Smooth muscle cell (in vitro differentiated cells): ENCODE data around the gene COL17A1. TPM values are rescaled to one million over a fixed set of nuclear protein-coding genes. Genes with fewer than 3 reads are reported as not detected.

Experiments used
- DNase-seq: peaks from one replicate; lab custom pipeline; 2025; ENCODE audit not compliant: unreplicated experiment; lab: John Stamatoyannopoulos, UW
- H2AFZ ChIP-seq: fragments of 200-600 bp; sonication (generic); 2 replicates; pipeline ENCODE4 v1.6.0; 2016; ENCODE audit warnings: antibody characterized with exemption, low read depth, mild to moderate bottlenecking
- H3F3A ChIP-seq: fragments of 200-600 bp; sonication (generic); 2 replicates; pipeline ENCODE4 v1.6.0; 2017; ENCODE audit warnings: antibody characterized with exemption, low read depth
- H3K27ac ChIP-seq: fragments of 200-600 bp; sonication (generic); 2 replicates; pipeline ENCODE4 v1.5.1; 2016; ENCODE audit warnings: low read depth, mild to moderate bottlenecking
- H3K27me3 ChIP-seq: fragments of 200-600 bp; sonication (generic); 2 replicates; pipeline ENCODE4 v1.6.1; 2016; ENCODE audit warnings: low read depth, mild to moderate bottlenecking
- H3K36me3 ChIP-seq: fragments of 200-600 bp; sonication (generic); 2 replicates; pipeline ENCODE4 v1.5.1; 2016; ENCODE audit warnings: low read depth
- H3K4me1 ChIP-seq: fragments of 200-600 bp; sonication (generic); 2 replicates; pipeline ENCODE4 v1.5.1; 2016; ENCODE audit warnings: low read depth
- H3K4me2 ChIP-seq: fragments of 200-600 bp; sonication (generic); 2 replicates; pipeline ENCODE4 v1.6.0; 2016; ENCODE audit warnings: mild to moderate bottlenecking
- H3K4me3 ChIP-seq: fragments of 200-600 bp; sonication (generic); 2 replicates; pipeline ENCODE4 v1.5.1; 2016; ENCODE audit warnings: mild to moderate bottlenecking
- H3K79me2 ChIP-seq: fragments of 200-600 bp; sonication (generic); 2 replicates; pipeline ENCODE4 v1.6.0; 2016; ENCODE audit warnings: low read depth, mild to moderate bottlenecking
- H3K9ac ChIP-seq: fragments of 200-600 bp; sonication (generic); 2 replicates; pipeline ENCODE4 v1.6.0; 2016; ENCODE audit warnings: low read depth
- H3K9me3 ChIP-seq: fragments of 200-600 bp; sonication (generic); replicated peaks from 2 replicates; pipeline ENCODE4 v1.5.1; 2016; ENCODE audit warnings: low read depth
- H4K20me1 ChIP-seq: fragments of 200-600 bp; sonication (generic); 2 replicates; pipeline ENCODE4 v1.6.0; 2016; ENCODE audit warnings: low read depth
- CTCF ChIP-seq: fragments of 200-600 bp; sonication (generic); IDR thresholded peaks from 2 replicates; pipeline ENCODE4 v1.5.1; 2017; ENCODE audit warnings: borderline replicate concordance, mild to moderate bottlenecking, antibody characterized with exemption; ENCODE audit not compliant: insufficient read depth, poor library complexity, severe bottlenecking
- WGBS: methylation state at CpG from one replicate; pipeline ENCODE4 v1.1.7; 2016; ENCODE audit warnings: low lambda C conversion rate; 5-methylcytosine and 5-hydroxymethylcytosine counted together
- polyA plus RNA-seq: library from polyadenylated mRNA; unstranded; fragments of >200 nt; fragmentation: Nextera tagmentation; extraction: Ambion mirVana; gene quantifications from 2 replicates; pipeline ENCODE4 v1.2.1, GENCODE V29; 2016
- total RNA-seq: library from RNA; depleted of rRNA; stranded (reverse); fragments of >200 nt; gene quantifications from 2 replicates; pipeline ENCODE4 v1.2.3, GENCODE V29; 2014

The COL17A1 gene
- total and polyA plus RNA-seq, 2 experiments from 2014 or later = 31.5 to 150 TPM

- Histone ChIP-seq H3F3A (peaks cover 10% of the 10 kb centered on the region), H3K9ac (no peak overlapping the region), H4K20me1 (no peaks in the 10 kb centered on the region), H3K36me3 (no peaks in the 10 kb centered on the region), H2AFZ (no peak overlapping the region), H3K27ac (no peak overlapping the region), H3K4me2 (peak overlapping the region; percentile 89), H3K4me1 (peaks cover 29% of the 10 kb centered on the region), H3K4me3 (no peak overlapping the region), H3K79me2 (no peaks in the 10 kb centered on the region), H3K27me3 (no peaks in the 10 kb centered on the region), H3K9me3 (no peaks in the 10 kb centered on the region)
- peak; percentile 15 for TF ChIP-seq CTCF
- no peak for DNase-seq
- WGBS = 91% methylated on average over 1 of the region's 1 CpG
These were observed 37.7 kb upstream of the COL17A1 start for GRCh38 chr10:104123397-104123796.

GRCh38 chr10:104122225-104123107 lies 36.8 kb upstream of the COL17A1 start:
- Histone ChIP-seq H3F3A (peaks cover 10% of the 10 kb centered on the region), H3K4me3 (peak overlapping the region; percentile 77), H3K4me2 (peak overlapping the region; percentile 89), H3K27ac (peak overlapping the region; percentile 100), H2AFZ (peak overlapping the region; percentile 76), H3K36me3 (no peaks in the 10 kb centered on the region), H3K27me3 (no peaks in the 10 kb centered on the region), H4K20me1 (no peaks in the 10 kb centered on the region), H3K79me2 (no peaks in the 10 kb centered on the region), H3K9me3 (no peaks in the 10 kb centered on the region), H3K9ac (peak overlapping the region; percentile 69), H3K4me1 (peaks cover 29% of the 10 kb centered on the region)
- no peak for DNase-seq
- no peak for TF ChIP-seq CTCF
- 21% methylated on average over 23 of the region's 23 CpGs for WGBS

GRCh38 chr10:104121485-104122224 lies 36.0 kb upstream of the COL17A1 start, which contains the start of gene SFR1:
Gene SFR1 (plus strand): TSS chr10:104122171. CDS start chr10:104122184, 13 bp downstream.
- peaks cover 23% of the 10 kb centered on the region for H3K4me1 ChIP-seq
- H3K9me3 ChIP-seq = no peaks in the 10 kb centered on the region
- peak within 1 kb of the TSS; percentile 76 for H2AFZ ChIP-seq
- no peaks in the 10 kb centered on the region for H3K27me3 ChIP-seq
- H4K20me1 ChIP-seq = no peaks in the 10 kb centered on the region
- peak within 1 kb of the TSS; percentile 77 for H3K4me3 ChIP-seq
- H3F3A ChIP-seq = peaks cover 10% of the 10 kb centered on the region
- no peaks in the 10 kb centered on the region for H3K79me2 ChIP-seq
- no peaks in the 10 kb centered on the region for H3K36me3 ChIP-seq
- peak within 1 kb of the TSS; percentile 93 for H3K4me2 ChIP-seq
- TF ChIP-seq CTCF = peak; percentile 47
- H3K9ac ChIP-seq = peak within 1 kb of the TSS; percentile 99
- under 1% methylated on average over 67 of the region's 67 CpGs for whole genome bisulfite sequencing
- DNase-seq = peak; percentile 93
- peak within 1 kb of the TSS; percentile 100 for H3K27ac ChIP-seq
